ENCODE results near the gene GAS2L1.

GRCh38 chr22:29275819-29276565, 30.5 kb upstream of the GAS2L1 start:
- TF ChIP-seq CTCF (IDR thresholded peaks at IDR 0.05), result no peak
- no peak for TF ChIP-seq POLR2AphosphoS5 (IDR thresholded peaks at IDR 0.05)
